ENCODE measurements around the gene ANKRD11. TPM values are rescaled to one million over a fixed set of nuclear protein-coding genes. Genes with fewer than 3 reads are reported as not detected.

The ANKRD11 gene
- total RNA-seq, 2 donors from 2014 or later = 204 to 215 TPM

- peaks cover 2 to 20% of the 10 kb centered on the region in 2 donors for H3K36me3 Mint-ChIP-seq (ENCODE audit: insufficient read depth in 2 of 2)
- peaks cover 90% of the 10 kb centered on the region for H3K4me1 Mint-ChIP-seq (ENCODE audit: low read depth)
- H3K27ac Mint-ChIP-seq = peak overlapping the region; percentile 58
- DNase-seq (no peak), ATAC-seq (replicated peaks in 1 of 2) (no peak)
- no peaks in the 10 kb centered on the region for H3K9me3 Mint-ChIP-seq
- H3K4me3 Mint-ChIP-seq = peak overlapping the region; percentile 80 to 87
- H3K27me3 Mint-ChIP-seq (ENCODE audit: low read depth) = no peaks in the 10 kb centered on the region
Measured at GRCh38 chr16:89317101-89317671, 173.2 kb downstream of the ANKRD11 start.

- Mint-ChIP-seq H3K27me3 (ENCODE audit: low read depth) (no peaks in the 10 kb centered on the region), H3K4me1 (ENCODE audit: low read depth) (peaks cover 85% of the 10 kb centered on the region), H3K36me3 (ENCODE audit: insufficient read depth in 2 of 2) (peaks cover 2 to 20% of the 10 kb centered on the region in 2 donors), H3K27ac (peak overlapping the region; percentile 90), H3K9me3 (no peaks in the 10 kb centered on the region), H3K4me3 (peak overlapping the region; percentile 80 to 87)
- DNase-seq (no peak), ATAC-seq (replicated peaks in 1 of 2) (no peak)
Measured at GRCh38 chr16:89316701-89317100, 173.7 kb downstream of the ANKRD11 start.

GRCh38 chr16:89315791-89316581 is 174.4 kb downstream of the ANKRD11 start:
- Mint-ChIP-seq H3K36me3 (ENCODE audit: insufficient read depth in 2 of 2) (peaks cover 3 to 22% of the 10 kb centered on the region in 2 donors), H3K27ac (peak overlapping the region; percentile 90), H3K9me3 (no peaks in the 10 kb centered on the region), H3K4me1 (ENCODE audit: low read depth) (peaks cover 87% of the 10 kb centered on the region), H3K4me3 (peak overlapping the region; percentile 80 to 87), H3K27me3 (ENCODE audit: low read depth) (no peaks in the 10 kb centered on the region)
- peak; percentile 86 for ATAC-seq (replicated peaks in 1 of 2)
- peak; percentile 75 to 82 for DNase-seq

GRCh38 chr16:89315271-89315670 is 175.1 kb downstream of the ANKRD11 start:
- H3K4me1 Mint-ChIP-seq (ENCODE audit: low read depth) = peaks cover 83% of the 10 kb centered on the region
- DNase-seq = no peak
- ATAC-seq (replicated peaks in 1 of 2) = no peak
- H3K9me3 Mint-ChIP-seq = no peaks in the 10 kb centered on the region
- peaks cover 5 to 24% of the 10 kb centered on the region in 2 donors for H3K36me3 Mint-ChIP-seq (ENCODE audit: insufficient read depth in 2 of 2)
- H3K4me3 Mint-ChIP-seq = peak overlapping the region; percentile 80 to 87
- no peaks in the 10 kb centered on the region for H3K27me3 Mint-ChIP-seq (ENCODE audit: low read depth)
- peak overlapping the region; percentile 90 for H3K27ac Mint-ChIP-seq

- Mint-ChIP-seq H3K4me1 (ENCODE audit: low read depth) (peaks cover 83% of the 10 kb centered on the region), H3K27me3 (ENCODE audit: low read depth) (no peaks in the 10 kb centered on the region), H3K27ac (peak overlapping the region; percentile 87), H3K4me3 (peak overlapping the region; percentile 80 to 87), H3K9me3 (no peaks in the 10 kb centered on the region), H3K36me3 (ENCODE audit: insufficient read depth in 2 of 2) (peaks cover 5 to 28% of the 10 kb centered on the region in 2 donors)
- DNase-seq (no peak), ATAC-seq (replicated peaks in 1 of 2) (no peak)
Measured at GRCh38 chr16:89314854-89315253, 175.5 kb downstream of the ANKRD11 start.

- H3K4me3 Mint-ChIP-seq = peak overlapping the region; percentile 80 to 87
- H3K4me1 Mint-ChIP-seq (ENCODE audit: low read depth) = peaks cover 83% of the 10 kb centered on the region
- DNase-seq (peak in 1 of 2 donors; percentile 27), ATAC-seq (replicated peaks in 1 of 2) (no peak)
- H3K36me3 Mint-ChIP-seq (ENCODE audit: insufficient read depth in 2 of 2) = peaks cover 5 to 29% of the 10 kb centered on the region in 2 donors
- H3K27me3 Mint-ChIP-seq (ENCODE audit: low read depth) = no peaks in the 10 kb centered on the region
- H3K9me3 Mint-ChIP-seq = no peaks in the 10 kb centered on the region
- H3K27ac Mint-ChIP-seq = peak overlapping the region; percentile 87
Measured at GRCh38 chr16:89314357-89314756, 176.0 kb downstream of the ANKRD11 start.

GRCh38 chr16:89313583-89313982 is 176.8 kb downstream of the ANKRD11 start:
- Mint-ChIP-seq H3K9me3 (no peaks in the 10 kb centered on the region), H3K4me3 (peak overlapping the region; percentile 33 to 41), H3K27ac (no peak overlapping the region), H3K4me1 (ENCODE audit: low read depth) (peaks cover 83% of the 10 kb centered on the region), H3K27me3 (ENCODE audit: low read depth) (no peaks in the 10 kb centered on the region), H3K36me3 (ENCODE audit: insufficient read depth in 2 of 2) (peaks cover 5 to 29% of the 10 kb centered on the region in 2 donors)
- DNase-seq = no peak
- no peak for ATAC-seq (replicated peaks in 1 of 2)

- Mint-ChIP-seq H3K9me3 (no peaks in the 10 kb centered on the region), H3K36me3 (ENCODE audit: insufficient read depth in 2 of 2) (peaks cover 5 to 36% of the 10 kb centered on the region in 2 donors), H3K4me3 (no peak overlapping the region), H3K27me3 (ENCODE audit: low read depth) (no peaks in the 10 kb centered on the region), H3K4me1 (ENCODE audit: low read depth) (peaks cover 83% of the 10 kb centered on the region), H3K27ac (no peak overlapping the region)
- ATAC-seq (replicated peaks in 1 of 2) (no peak), DNase-seq (no peak)
Measured at GRCh38 chr16:89312598-89313299, 177.6 kb downstream of the ANKRD11 start.

GRCh38 chr16:89312194-89312593 is 178.2 kb downstream of the ANKRD11 start:
- Mint-ChIP-seq H3K4me1 (ENCODE audit: low read depth) (peaks cover 79% of the 10 kb centered on the region), H3K4me3 (no peak overlapping the region), H3K36me3 (ENCODE audit: insufficient read depth in 2 of 2) (peaks cover 5 to 38% of the 10 kb centered on the region in 2 donors), H3K9me3 (no peaks in the 10 kb centered on the region), H3K27ac (no peak overlapping the region), H3K27me3 (ENCODE audit: low read depth) (no peaks in the 10 kb centered on the region)
- DNase-seq = no peak
- no peak for ATAC-seq (replicated peaks in 1 of 2)

GRCh38 chr16:89311636-89312035 is 178.7 kb downstream of the ANKRD11 start:
- Mint-ChIP-seq H3K36me3 (ENCODE audit: insufficient read depth in 2 of 2) (peaks cover 5 to 39% of the 10 kb centered on the region in 2 donors), H3K4me3 (no peak overlapping the region), H3K9me3 (no peaks in the 10 kb centered on the region), H3K27me3 (ENCODE audit: low read depth) (no peaks in the 10 kb centered on the region), H3K27ac (peak overlapping the region; percentile 20), H3K4me1 (ENCODE audit: low read depth) (peaks cover 73% of the 10 kb centered on the region)
- no peak for ATAC-seq (replicated peaks in 1 of 2)
- no peak for DNase-seq

GRCh38 chr16:89309438-89310122 is 180.8 kb downstream of the ANKRD11 start:
- Mint-ChIP-seq H3K27me3 (ENCODE audit: low read depth) (no peaks in the 10 kb centered on the region), H3K4me1 (ENCODE audit: low read depth) (peaks cover 52% of the 10 kb centered on the region), H3K27ac (peak overlapping the region; percentile 62), H3K36me3 (ENCODE audit: insufficient read depth in 2 of 2) (peaks cover 5 to 29% of the 10 kb centered on the region in 2 donors), H3K4me3 (no peak overlapping the region), H3K9me3 (no peaks in the 10 kb centered on the region)
- ATAC-seq (replicated peaks in 1 of 2) (no peak), DNase-seq (no peak)

- Mint-ChIP-seq H3K27ac (peak overlapping the region; percentile 58), H3K4me3 (peak overlapping the region; percentile 24 to 45), H3K36me3 (ENCODE audit: insufficient read depth in 2 of 2) (peaks cover 7 to 32% of the 10 kb centered on the region in 2 donors), H3K9me3 (no peaks in the 10 kb centered on the region), H3K4me1 (ENCODE audit: low read depth) (peaks cover 43% of the 10 kb centered on the region), H3K27me3 (ENCODE audit: low read depth) (no peaks in the 10 kb centered on the region)
- peak; percentile 72 to 74 for ATAC-seq (replicated peaks in 1 of 2)
- DNase-seq = peak; percentile 47
Measured at GRCh38 chr16:89308391-89309333, 181.7 kb downstream of the ANKRD11 start.
